NCI-H446 treated with DMSO at 0.1 percent for 48 hours (cell line): ENCODE measurements around the gene DLG4.
A peak's percentile ranks its signal among the peaks of the same experiment; 100 is the strongest.
"Not testable (repeated sequence)": the region's sequence is repeated elsewhere in the genome, so short reads cannot be mapped to it uniquely, and the experiment has no call there.

Source experiments
- DNase-seq: peaks from one replicate; lab custom pipeline; 2025; lab: John Stamatoyannopoulos, UW

The DLG4 gene

DNA sequence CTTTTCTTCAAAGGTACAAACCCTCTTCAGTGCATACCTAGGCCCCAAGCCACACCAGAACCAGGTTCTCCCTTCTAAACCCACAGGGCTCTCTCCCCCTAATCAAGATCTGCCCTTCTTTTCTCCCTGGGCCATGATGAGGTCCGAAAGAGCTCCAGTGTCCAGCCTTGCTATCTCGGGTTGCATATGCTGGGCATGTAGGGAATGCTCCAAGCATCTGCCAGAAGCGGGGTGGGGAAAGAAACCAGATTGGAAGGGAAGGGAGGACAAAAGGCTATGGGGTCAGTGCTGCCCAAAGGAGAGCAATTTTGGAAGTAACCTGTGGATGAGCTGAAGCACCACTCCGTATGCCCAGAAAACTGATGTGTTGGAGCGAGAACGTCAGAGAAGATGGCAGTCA, 29.6 kb upstream of the DLG4 start:
- DNase-seq = no peak

DNA sequence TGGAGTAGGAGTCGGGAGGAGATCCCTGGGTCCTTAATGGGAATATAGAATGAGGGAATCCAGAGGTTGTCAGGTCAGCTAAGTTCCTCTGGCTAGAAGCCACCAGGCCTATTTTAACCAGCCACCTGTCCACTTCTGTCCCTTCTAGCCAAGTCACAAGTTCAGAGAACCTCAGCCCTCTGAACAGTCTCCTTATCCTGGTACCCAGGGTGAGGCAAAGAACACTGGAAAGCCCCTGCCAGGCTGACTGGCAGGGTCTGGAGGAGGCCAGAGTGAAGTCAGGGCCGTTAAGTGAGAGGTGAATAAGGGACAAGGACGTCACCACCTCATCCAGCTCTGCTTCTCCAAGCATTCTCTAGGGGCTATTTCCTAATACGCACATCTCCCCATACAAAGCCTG, 29.2 kb upstream of the DLG4 start:
- DNase-seq = no peak

DNA sequence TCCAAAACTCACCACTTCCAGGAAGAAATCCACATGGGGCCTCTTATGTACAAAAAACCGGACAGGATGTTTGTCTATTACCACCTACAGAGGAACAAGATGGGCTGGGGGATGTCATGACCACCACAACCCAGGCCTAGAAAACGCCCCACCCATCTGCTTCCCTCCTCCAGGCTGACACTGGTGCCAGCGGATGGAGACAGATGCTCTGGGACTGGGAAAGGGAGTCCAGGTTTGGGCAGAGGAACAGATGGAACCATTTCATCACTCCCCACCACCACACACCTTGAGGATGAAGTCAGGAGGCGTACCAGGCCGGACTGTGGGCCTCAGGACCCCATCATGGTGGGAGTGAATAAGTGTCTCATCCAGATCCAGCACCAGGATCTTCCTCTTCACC, 27.1 kb upstream of the DLG4 start:
- no peak for DNase-seq

DNA sequence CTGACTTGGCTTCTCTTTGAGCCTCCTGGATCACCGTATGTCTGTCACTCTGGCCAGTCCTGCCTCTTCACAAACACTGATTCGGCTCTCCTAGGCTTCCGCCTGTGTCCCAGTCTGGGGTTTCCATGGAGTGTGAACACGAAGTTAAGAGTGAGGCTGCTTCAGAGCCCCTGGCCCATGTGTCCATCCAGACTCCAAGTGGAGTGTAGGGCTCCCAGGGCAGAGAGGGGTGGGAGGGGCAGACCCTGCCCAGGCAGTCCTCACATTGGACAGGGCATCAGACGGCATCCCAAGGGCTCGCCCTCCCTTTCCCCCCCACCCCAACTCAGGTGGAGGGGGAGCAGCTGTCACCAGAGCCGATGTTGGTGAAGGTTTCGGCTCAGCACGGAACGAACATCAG, 24.2 kb upstream of the DLG4 start:
- DNase-seq = not testable (repeated sequence)

DNA sequence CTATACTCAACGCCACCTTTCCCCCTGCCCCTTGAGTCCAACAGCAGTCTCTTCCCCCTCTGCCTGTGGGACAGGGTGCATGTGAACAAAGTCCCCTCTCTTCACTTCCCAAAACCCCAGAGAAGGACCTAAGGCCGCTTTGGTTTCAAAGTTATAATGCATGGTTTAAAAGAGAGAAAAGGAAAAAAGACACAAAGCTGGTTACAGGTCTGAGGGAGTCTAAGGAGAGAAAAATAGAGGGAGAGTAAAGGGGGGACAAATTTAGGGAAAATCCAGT, 23.8 kb upstream of the DLG4 start:
- DNase-seq = no peak

DNA sequence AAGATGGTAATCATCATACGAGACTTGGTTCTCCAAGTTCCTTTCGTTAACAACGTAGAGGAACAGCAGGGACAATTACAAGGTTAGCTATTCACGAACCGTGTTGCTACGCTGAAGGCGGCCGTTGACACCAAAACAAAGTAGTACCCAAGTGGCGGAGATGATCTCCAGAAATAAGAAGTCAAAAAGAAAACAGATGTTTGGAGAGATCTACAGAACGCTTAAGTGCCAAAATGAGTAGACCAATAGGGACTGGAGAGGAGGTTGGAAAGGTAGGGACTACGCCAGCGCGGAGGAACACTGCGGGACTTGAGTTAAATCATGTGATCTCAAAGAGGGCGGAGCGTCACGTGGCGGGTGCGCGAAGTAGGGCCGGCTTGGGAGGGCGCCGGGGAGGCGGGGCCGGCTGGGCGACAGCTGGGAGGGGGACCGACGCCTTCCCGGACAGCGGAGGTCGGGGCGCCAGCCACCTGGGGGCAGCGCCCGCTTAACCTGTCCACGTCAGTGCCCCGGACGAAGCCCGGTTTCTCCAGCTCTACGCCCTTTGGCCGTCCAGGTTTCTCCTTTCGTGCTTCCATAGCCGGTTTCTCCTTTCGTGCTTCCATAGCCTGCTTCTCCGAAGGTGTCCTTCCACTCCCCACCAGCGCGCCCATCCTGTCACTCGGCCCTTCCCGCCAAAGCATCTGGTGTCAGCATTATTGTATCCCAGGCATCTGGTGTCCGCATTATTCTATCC, 23.2 kb upstream of the DLG4 start:
- DNase-seq = peak; percentile 88

- peak; percentile 78 for DNase-seq
These were observed 22.4 kb upstream of the DLG4 start, which contains the start of gene GABARAP for GRCh38 chr17:7241783-7242716. Gene GABARAP, minus strand, starts transcription at chr17:7242449. Its CDS starts 119 bp downstream, at chr17:7242330.

GRCh38 chr17:7241090-7241733, 21.6 kb upstream of the DLG4 start:
- no peak for DNase-seq

GRCh38 chr17:7240375-7240774, 20.7 kb upstream of the DLG4 start:
- no peak for DNase-seq

DNA sequence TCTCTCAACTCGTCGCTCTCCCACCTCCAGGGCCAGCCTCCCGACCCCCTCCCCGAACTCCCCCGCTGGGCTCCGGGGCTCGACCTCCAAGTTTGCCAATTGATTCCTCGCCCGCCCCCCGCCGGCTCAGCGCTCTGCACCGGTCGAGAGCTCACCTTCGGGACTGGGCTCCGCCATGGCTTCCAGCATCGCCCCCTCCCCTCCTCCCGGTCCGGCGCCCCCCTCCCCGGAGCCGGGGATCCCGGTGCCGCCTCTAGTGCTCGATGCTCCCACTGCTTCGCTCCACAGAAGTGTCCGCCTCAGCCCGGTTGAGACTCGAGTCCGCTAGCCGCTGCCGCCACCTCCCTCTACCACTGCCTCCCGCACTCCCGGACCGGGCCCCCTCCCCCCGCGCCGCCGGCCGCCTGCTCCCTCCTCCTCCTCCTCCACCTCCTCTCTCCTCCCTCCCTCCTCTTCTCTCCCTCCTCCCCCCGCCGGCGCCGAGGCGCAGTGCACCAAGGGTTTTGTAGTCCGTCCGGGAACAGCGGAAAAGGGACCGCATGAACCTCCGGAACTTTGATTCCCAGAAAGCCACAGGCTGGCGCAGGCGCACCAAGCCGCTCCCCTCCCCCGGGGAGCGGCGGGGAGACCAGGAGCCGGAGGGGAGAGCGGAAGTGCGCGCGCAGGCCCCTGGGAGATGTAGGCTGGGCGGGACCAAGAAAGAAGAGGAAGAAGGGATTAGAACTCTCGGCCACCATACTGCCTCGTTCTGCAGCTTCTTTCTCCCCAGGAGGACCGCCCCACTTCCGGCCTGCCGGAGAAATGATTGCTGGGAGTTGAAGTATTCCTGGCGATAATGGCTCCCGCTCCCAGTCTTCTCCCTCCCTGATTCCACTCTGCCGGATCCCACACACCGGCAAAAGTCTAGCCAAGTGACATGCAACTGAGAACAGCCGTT, 19.7 kb upstream of the DLG4 start, which contains the start of gene PHF23:
Gene PHF23 (minus strand): TSS at position 367 of the 937 bp plus-strand sequence. CDS start 178 bp downstream, at position 189.
- DNase-seq = peak; percentile 99

- DNase-seq = no peak
These were observed 18.9 kb upstream of the DLG4 start for GRCh38 chr17:7238420-7239090.

- no peak for DNase-seq
These were observed 18.3 kb upstream of the DLG4 start for GRCh38 chr17:7237761-7238419.

DNA sequence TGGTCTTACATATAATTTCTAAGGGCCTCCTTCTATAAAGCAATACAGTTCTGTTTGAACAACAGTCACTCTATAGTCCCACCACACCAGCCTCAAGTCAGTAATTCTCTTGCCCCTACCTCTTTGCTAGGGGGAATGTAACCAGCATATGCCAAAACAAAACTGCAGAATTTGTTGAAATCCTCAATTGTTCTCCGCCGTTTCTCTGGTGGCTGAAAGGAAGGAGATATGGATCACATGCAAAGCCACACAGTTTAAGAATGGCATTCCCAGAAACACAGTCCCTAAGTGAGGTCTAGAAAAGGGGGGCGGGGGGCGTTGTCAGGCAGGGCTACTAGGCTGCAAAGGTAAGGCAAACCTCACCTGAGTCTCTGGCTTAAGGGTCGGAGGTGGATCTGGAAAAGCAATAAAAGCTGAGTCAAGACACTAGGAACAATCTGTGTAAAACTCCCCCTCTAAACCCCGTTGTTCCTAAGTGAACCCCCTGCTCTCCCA, 17.7 kb upstream of the DLG4 start:
- no peak for DNase-seq

- no peak for DNase-seq
These were observed 17.2 kb upstream of the DLG4 start for GRCh38 chr17:7236808-7237207.

DNA sequence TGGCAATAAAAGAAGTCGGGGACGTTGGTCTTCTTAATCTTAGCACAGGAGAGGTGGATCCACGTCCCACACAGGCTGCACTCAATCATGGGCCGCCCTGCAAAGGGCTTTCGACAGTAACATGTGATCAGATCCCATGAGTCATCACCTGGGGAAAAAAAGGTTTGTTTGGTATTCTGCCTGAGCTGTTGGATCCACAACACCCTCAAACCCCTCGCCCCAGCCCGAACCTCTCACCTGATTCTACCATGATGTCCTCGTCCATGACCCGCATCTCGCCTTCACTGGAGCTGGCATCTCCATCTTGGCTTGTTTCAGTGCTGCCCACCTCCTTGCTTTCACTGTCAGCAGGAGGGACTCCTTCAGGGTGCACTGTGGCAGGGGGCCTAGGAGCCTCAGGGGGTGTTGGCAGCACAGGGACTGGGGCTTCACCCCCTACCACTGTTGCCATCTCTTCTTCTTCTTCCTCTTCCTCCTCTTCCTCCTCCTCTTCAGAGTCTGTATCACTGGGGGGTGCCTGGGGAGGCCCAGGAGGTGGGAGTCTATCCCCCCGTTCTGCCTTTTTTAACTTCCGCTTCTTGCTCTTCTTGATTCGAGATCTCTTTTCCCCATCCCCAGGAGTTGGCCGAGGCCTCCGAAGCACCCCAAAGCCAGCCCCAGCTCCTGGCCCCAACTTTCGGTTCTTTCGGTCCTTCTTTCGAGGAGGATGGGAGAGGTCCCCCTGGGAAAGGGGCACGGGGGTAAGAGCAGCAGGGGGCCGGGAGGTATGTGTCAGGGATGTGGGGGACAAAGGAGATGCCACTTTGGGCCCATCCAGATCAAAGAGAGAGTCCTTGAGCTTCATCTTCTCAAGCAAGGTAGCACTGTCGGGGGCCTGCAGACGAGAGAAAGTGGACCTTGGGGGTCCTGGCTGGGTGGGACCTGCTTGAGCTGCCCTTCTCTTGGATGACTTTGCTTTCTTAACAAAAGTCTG, 16.3 kb upstream of the DLG4 start:
- DNase-seq = no peak

- peak; percentile 87 for DNase-seq
These were observed 14.7 kb upstream of the DLG4 start, which contains the start of gene DVL2 for GRCh38 chr17:7234083-7234951. Gene DVL2, minus strand, starts transcription at chr17:7234517. Its CDS starts 255 bp downstream, at chr17:7234262.

- DNase-seq = no peak
These were observed 14.1 kb upstream of the DLG4 start for GRCh38 chr17:7233701-7234082.

- no peak for DNase-seq
These were observed 12.5 kb upstream of the DLG4 start for GRCh38 chr17:7232114-7232513.
